OCI-LY3 (cell line): Measurements from ENCODE around the gene LDHAL6A.

Source experiments
- H2AFZ ChIP-seq: fragments of 200-600, 300-600 bp; shearing (Covaris generic); 2 replicates; pipeline ENCODE4 v1.6.0; 2014; ENCODE audit warnings: antibody characterized with exemption, low read depth, low read length
- H3K27ac ChIP-seq: fragments of 200-600, 300-600 bp; sonication (generic); 2 replicates; pipeline ENCODE4 v1.5.1; 2014; ENCODE audit warnings: mild to moderate bottlenecking, low read length, moderate library complexity, mixed read lengths
- H3K27me3 ChIP-seq: fragments of 200-600, 300-600 bp; sonication (generic); 2 replicates; pipeline ENCODE4 v1.6.1; 2014; ENCODE audit warnings: low read depth, low read length, mixed read lengths
- H3K36me3 ChIP-seq: fragments of 200-600, 300-600 bp; sonication (generic); replicated peaks from 2 replicates; pipeline ENCODE3; 2014; ENCODE audit warnings: low read depth, low read length, mixed read lengths
- H3K4me1 ChIP-seq: fragments of 300-600, 200-600 bp; sonication (generic); 2 replicates; pipeline ENCODE4 v1.6.1; 2014; ENCODE audit warnings: low read length, mixed read lengths
- H3K4me2 ChIP-seq: fragments of 200-600, 300-600 bp; sonication (generic); 2 replicates; pipeline ENCODE4 v1.6.1; 2014; ENCODE audit warnings: low read length, mixed read lengths
- H3K4me3 ChIP-seq: fragments of 300-600, 200-600 bp; sonication (generic); 2 replicates; pipeline ENCODE4 v1.5.1; 2014; ENCODE audit warnings: antibody characterized with exemption, mild to moderate bottlenecking, low read length, moderate library complexity
- H3K79me2 ChIP-seq: fragments of 300-600, 200-600 bp; shearing (Covaris generic); 2 replicates; pipeline ENCODE4 v1.6.1; 2014; ENCODE audit warnings: mild to moderate bottlenecking, low read length, mixed read lengths
- H3K9ac ChIP-seq: fragments of 300-600, 200-600 bp; shearing (Covaris generic); 2 replicates; pipeline ENCODE4 v1.6.0; 2014; ENCODE audit warnings: mild to moderate bottlenecking, low read length, moderate library complexity
- H3K9me3 ChIP-seq: fragments of 200-600, 300-600 bp; shearing (Covaris generic); 2 replicates; pipeline ENCODE4 v1.6.1; 2014; ENCODE audit warnings: low read length, mixed read lengths; ENCODE audit not compliant: insufficient read depth
- H4K20me1 ChIP-seq: fragments of 200-600, 300-600 bp; sonication (generic); 2 replicates; pipeline ENCODE4 v1.6.1; 2016; ENCODE audit warnings: low read length, mixed read lengths; ENCODE audit not compliant: insufficient read depth
- CTCF ChIP-seq: fragments of 200-600, 300-600 bp; sonication (generic); IDR thresholded peaks from 2 replicates; pipeline ENCODE4 v1.5.1; 2014; ENCODE audit warnings: antibody characterized with exemption, low read length, low read depth
- EZH2phosphoT487 ChIP-seq: fragments of 200-600 bp; shearing (Covaris generic); IDR thresholded peaks from 2 replicates; pipeline ENCODE4 v1.6.1; 2018; ENCODE audit warnings: antibody characterized with exemption, mixed run types, low read depth

Gene LDHAL6A

GRCh38 chr11:18419040-18419439, 36.6 kb upstream of the LDHAL6A start:
- H3K36me3 ChIP-seq, result no peaks in the 10 kb centered on the region
- no peak overlapping the region for H3K9ac ChIP-seq
- no peaks in the 10 kb centered on the region for H4K20me1 ChIP-seq
- H2AFZ ChIP-seq, result no peak overlapping the region
- no peak overlapping the region for H3K4me2 ChIP-seq
- H3K4me1 ChIP-seq, result no peaks in the 10 kb centered on the region
- no peak overlapping the region for H3K27ac ChIP-seq
- no peak overlapping the region for H3K4me3 ChIP-seq
- TF ChIP-seq CTCF, result no peak
- no peak for TF ChIP-seq EZH2phosphoT487
- no peaks in the 10 kb centered on the region for H3K9me3 ChIP-seq
- H3K79me2 ChIP-seq, result no peaks in the 10 kb centered on the region
- H3K27me3 ChIP-seq, result no peaks in the 10 kb centered on the region

- no peak overlapping the region for H3K4me3 ChIP-seq
- H3K9me3 ChIP-seq, result no peaks in the 10 kb centered on the region
- no peak overlapping the region for H3K9ac ChIP-seq
- no peak overlapping the region for H3K27ac ChIP-seq
- no peaks in the 10 kb centered on the region for H4K20me1 ChIP-seq
- H3K4me1 ChIP-seq, result no peaks in the 10 kb centered on the region
- H3K79me2 ChIP-seq, result no peaks in the 10 kb centered on the region
- no peaks in the 10 kb centered on the region for H3K27me3 ChIP-seq
- H3K36me3 ChIP-seq, result no peaks in the 10 kb centered on the region
- H2AFZ ChIP-seq, result no peak overlapping the region
- H3K4me2 ChIP-seq, result no peak overlapping the region
- TF ChIP-seq CTCF, result no peak
- no peak for TF ChIP-seq EZH2phosphoT487
These were observed 35.6 kb upstream of the LDHAL6A start for GRCh38 chr11:18420067-18420466.

GRCh38 chr11:18427240-18427639, 28.4 kb upstream of the LDHAL6A start:
- Histone ChIP-seq H3K36me3 (no peaks in the 10 kb centered on the region), H3K4me1 (no peaks in the 10 kb centered on the region), H4K20me1 (no peaks in the 10 kb centered on the region), H3K9ac (no peak overlapping the region), H3K27ac (no peak overlapping the region), H3K79me2 (no peaks in the 10 kb centered on the region), H3K9me3 (no peaks in the 10 kb centered on the region), H3K4me2 (no peak overlapping the region), H3K27me3 (no peaks in the 10 kb centered on the region), H2AFZ (no peak overlapping the region), H3K4me3 (no peak overlapping the region)
- TF ChIP-seq EZH2phosphoT487 (no peak), CTCF (no peak)

GRCh38 chr11:18429332-18429731, 26.3 kb upstream of the LDHAL6A start:
- no peak for TF ChIP-seq CTCF
- TF ChIP-seq EZH2phosphoT487, result no peak
- Histone ChIP-seq H4K20me1 (no peaks in the 10 kb centered on the region), H3K4me3 (no peak overlapping the region), H2AFZ (no peak overlapping the region), H3K9me3 (no peaks in the 10 kb centered on the region), H3K27me3 (no peaks in the 10 kb centered on the region), H3K4me1 (no peaks in the 10 kb centered on the region), H3K36me3 (no peaks in the 10 kb centered on the region), H3K79me2 (no peaks in the 10 kb centered on the region), H3K4me2 (no peak overlapping the region), H3K27ac (no peak overlapping the region), H3K9ac (no peak overlapping the region)
